Neural progenitor cell (in vitro differentiated cells): Measurements from ENCODE around the gene OR9G1. TPM values are rescaled to one million over a fixed set of nuclear protein-coding genes. Genes with fewer than 3 reads are reported as not detected.

Source experiments
- DNase-seq: peaks from one replicate; pipeline ENCODE4 v3.0.0-alpha.2; 2016; ENCODE audit warnings: low spot score
- H2AFZ ChIP-seq: fragments of 200-600 bp; sonication (generic); replicated peaks from 2 replicates; pipeline ENCODE4 v1.6.1; 2016; ENCODE audit warnings: antibody characterized with exemption
- H3F3A ChIP-seq: fragments of 200-600 bp; sonication (generic); 2 replicates; pipeline ENCODE4 v1.6.1; 2016; ENCODE audit warnings: antibody characterized with exemption, low read depth
- H3K27ac ChIP-seq: fragments of 200-600 bp; sonication (generic); 2 replicates; pipeline ENCODE4 v1.5.1; 2016; ENCODE audit warnings: mild to moderate bottlenecking
- H3K27me3 ChIP-seq: fragments of 200-600 bp; sonication (generic); 2 replicates; pipeline ENCODE4 v1.6.1; 2016; ENCODE audit warnings: mild to moderate bottlenecking, moderate library complexity
- H3K36me3 ChIP-seq: fragments of 200-600 bp; sonication (generic); 2 replicates; pipeline ENCODE4 v1.5.1; 2016
- H3K4me1 ChIP-seq: fragments of 200-600 bp; sonication (generic); 2 replicates; pipeline ENCODE4 v1.6.1; 2016; ENCODE audit warnings: mixed run types
- H3K4me2 ChIP-seq: fragments of 200-600 bp; sonication (generic); 2 replicates; pipeline ENCODE4 v1.6.1; 2016
- H3K4me3 ChIP-seq: fragments of 200-600 bp; sonication (generic); 2 replicates; pipeline ENCODE4 v1.5.1; 2016
- H3K79me2 ChIP-seq: fragments of 200-600 bp; sonication (generic); 2 replicates; pipeline ENCODE4 v1.6.1; 2016; ENCODE audit warnings: low read depth
- H3K9ac ChIP-seq: fragments of 200-600 bp; sonication (generic); 2 replicates; pipeline ENCODE4 v1.6.1; 2016
- H3K9me3 ChIP-seq: fragments of 200-600 bp; sonication (generic); 2 replicates; pipeline ENCODE4 v1.5.1; 2016; ENCODE audit warnings: low read depth
- H4K20me1 ChIP-seq: fragments of 200-600 bp; sonication (generic); 2 replicates; pipeline ENCODE4 v1.6.1; 2016; ENCODE audit warnings: low read depth
- H3K27ac Mint-ChIP-seq: 3 replicates; pipeline ENCODE4 v1.8.0; 2021; ENCODE audit warnings: mixed read lengths
- H3K27me3 Mint-ChIP-seq: 2 replicates; pipeline ENCODE4 v1.8.0; 2022; ENCODE audit warnings: low read depth, mild to moderate bottlenecking, inconsistent platforms, moderate library complexity, mixed read lengths; ENCODE audit not compliant: insufficient read depth
- H3K36me3 Mint-ChIP-seq: 3 replicates; pipeline ENCODE4 v1.8.0; 2021; ENCODE audit warnings: mixed read lengths
- H3K4me1 Mint-ChIP-seq: 3 replicates; pipeline ENCODE4 v1.8.0; 2021; ENCODE audit warnings: mixed read lengths
- H3K4me3 Mint-ChIP-seq: 3 replicates; pipeline ENCODE4 v1.8.0; 2021; ENCODE audit warnings: mild to moderate bottlenecking, moderate library complexity, mixed read lengths
- H3K9me3 Mint-ChIP-seq: 3 replicates; pipeline ENCODE4 v1.8.0; 2020; ENCODE audit warnings: mixed read lengths
- CTCF ChIP-seq: fragments of 200-600 bp; sonication (generic); IDR thresholded peaks from 2 replicates; pipeline ENCODE4 v1.5.1; 2017; ENCODE audit warnings: antibody characterized with exemption, mild to moderate bottlenecking
- EZH2 ChIP-seq: fragments of 200-600 bp; sonication (generic); IDR thresholded peaks from 2 replicates; pipeline ENCODE4 v1.6.1; 2017; ENCODE audit warnings: antibody characterized with exemption, mild to moderate bottlenecking, moderate library complexity
- EZH2phosphoT487 ChIP-seq: fragments of 200-600 bp; sonication (generic); IDR thresholded peaks from 2 replicates; pipeline ENCODE4 v1.6.1; 2017; ENCODE audit warnings: antibody characterized with exemption
- total RNA-seq: library from RNA; depleted of rRNA; stranded (reverse); fragments of >200 nt; gene quantifications from 2 replicates; pipeline ENCODE4 v1.2.3, GENCODE V29; 2015; ENCODE audit warnings: low replicate concordance

Gene OR9G1
- total RNA-seq, 1 donor from 2014 or later: not detected

- Mint-ChIP-seq H3K27me3 (no peaks in the 10 kb centered on the region), H3K4me1 (no peaks in the 10 kb centered on the region), H3K27ac (no peak overlapping the region), H3K9me3 (no peaks in the 10 kb centered on the region), H3K4me3 (no peak overlapping the region), H3K36me3 (no peaks in the 10 kb centered on the region)
- Histone ChIP-seq H3K27ac (no peak overlapping the region), H3F3A (no peaks in the 10 kb centered on the region), H3K9me3 (no peaks in the 10 kb centered on the region), H2AFZ (no peak overlapping the region), H3K27me3 (no peaks in the 10 kb centered on the region), H4K20me1 (no peaks in the 10 kb centered on the region), H3K4me3 (no peak overlapping the region), H3K36me3 (no peaks in the 10 kb centered on the region), H3K4me2 (no peak overlapping the region), H3K9ac (no peak overlapping the region), H3K4me1 (no peaks in the 10 kb centered on the region), H3K79me2 (no peaks in the 10 kb centered on the region)
- no peak for TF ChIP-seq EZH2
- DNase-seq: no peak
Measured at GRCh38 chr11:56700242-56700913, 1.5 kb downstream of the OR9G1 start.

GRCh38 chr11:56700914-56701485 is 2.1 kb downstream of the OR9G1 start:
- Histone ChIP-seq H3K79me2 (no peaks in the 10 kb centered on the region), H3K9ac (no peak overlapping the region), H3K4me1 (no peaks in the 10 kb centered on the region), H2AFZ (no peak overlapping the region), H3F3A (no peaks in the 10 kb centered on the region), H3K36me3 (no peaks in the 10 kb centered on the region), H3K27me3 (no peaks in the 10 kb centered on the region), H3K27ac (no peak overlapping the region), H3K4me2 (no peak overlapping the region), H3K4me3 (no peak overlapping the region), H3K9me3 (no peaks in the 10 kb centered on the region), H4K20me1 (no peaks in the 10 kb centered on the region)
- no peak for DNase-seq
- TF ChIP-seq EZH2 (no peak), CTCF (no peak), EZH2phosphoT487 (no peak)
- H3K27me3 Mint-ChIP-seq: no peaks in the 10 kb centered on the region
- H3K4me3 Mint-ChIP-seq: no peak overlapping the region
- no peaks in the 10 kb centered on the region for H3K9me3 Mint-ChIP-seq
- H3K36me3 Mint-ChIP-seq: no peaks in the 10 kb centered on the region
- no peak overlapping the region for H3K27ac Mint-ChIP-seq
- H3K4me1 Mint-ChIP-seq: no peaks in the 10 kb centered on the region

GRCh38 chr11:56705784-56706396 is 7.0 kb downstream of the OR9G1 start:
- Mint-ChIP-seq H3K4me1 (no peaks in the 10 kb centered on the region), H3K36me3 (no peaks in the 10 kb centered on the region), H3K27me3 (no peaks in the 10 kb centered on the region), H3K9me3 (no peaks in the 10 kb centered on the region), H3K27ac (no peak overlapping the region), H3K4me3 (no peak overlapping the region)
- H4K20me1 ChIP-seq: no peaks in the 10 kb centered on the region
- H2AFZ ChIP-seq: no peak overlapping the region
- H3K36me3 ChIP-seq: no peaks in the 10 kb centered on the region
- no peaks in the 10 kb centered on the region for H3K4me1 ChIP-seq
- no peak overlapping the region for H3K4me3 ChIP-seq
- no peak for DNase-seq
- TF ChIP-seq CTCF: no peak
- TF ChIP-seq EZH2phosphoT487: no peak
- TF ChIP-seq EZH2: no peak
- no peaks in the 10 kb centered on the region for H3F3A ChIP-seq
- H3K27ac ChIP-seq: no peak overlapping the region
- no peak overlapping the region for H3K9ac ChIP-seq
- no peaks in the 10 kb centered on the region for H3K9me3 ChIP-seq
- no peaks in the 10 kb centered on the region for H3K27me3 ChIP-seq
- no peaks in the 10 kb centered on the region for H3K79me2 ChIP-seq
- H3K4me2 ChIP-seq: no peak overlapping the region

- Histone ChIP-seq H3F3A (no peaks in the 10 kb centered on the region), H3K27ac (no peak overlapping the region), H3K9ac (no peak overlapping the region), H3K9me3 (no peaks in the 10 kb centered on the region), H3K4me2 (no peak overlapping the region), H2AFZ (no peak overlapping the region), H3K27me3 (no peaks in the 10 kb centered on the region), H3K79me2 (no peaks in the 10 kb centered on the region), H3K4me1 (no peaks in the 10 kb centered on the region), H4K20me1 (no peaks in the 10 kb centered on the region), H3K36me3 (no peaks in the 10 kb centered on the region), H3K4me3 (no peak overlapping the region)
- Mint-ChIP-seq H3K9me3 (peaks cover 2% of the 10 kb centered on the region), H3K27ac (no peak overlapping the region), H3K4me3 (no peak overlapping the region), H3K27me3 (no peaks in the 10 kb centered on the region), H3K36me3 (no peaks in the 10 kb centered on the region), H3K4me1 (no peaks in the 10 kb centered on the region)
- no peak for DNase-seq
- TF ChIP-seq EZH2 (no peak), CTCF (no peak), EZH2phosphoT487 (no peak)
Measured at GRCh38 chr11:56706486-56706885, 7.6 kb downstream of the OR9G1 start.
